Neural cell (in vitro differentiated cells): Measurements from ENCODE around the gene EPO.

ENCODE experiments used
- CTCF ChIP-seq: fragments of 450-650 bp; IDR thresholded peaks from 2 replicates; pipeline ENCODE4 v1.5.1; 2014; ENCODE audit warnings: antibody characterized with exemption, mild to moderate bottlenecking, moderate library complexity; ENCODE audit not compliant: poor library complexity, severe bottlenecking
- EP300 ChIP-seq: fragments of 450-650 bp; conservative IDR thresholded peaks from 2 replicates; pipeline ENCODE4 v1.6.1; 2014; ENCODE audit warnings: antibody characterized with exemption, mild to moderate bottlenecking, moderate library complexity; ENCODE audit not compliant: poor library complexity, severe bottlenecking
- EZH2 ChIP-seq: fragments of 200-600, 300-800 bp; shearing (Covaris generic), sonication (generic); IDR thresholded peaks from 2 replicates; pipeline ENCODE4 v1.6.1; 2014; ENCODE audit warnings: antibody characterized with exemption, low read length, borderline replicate concordance, mild to moderate bottlenecking; ENCODE audit not compliant: insufficient read depth, poor library complexity, severe bottlenecking
- POLR2AphosphoS5 ChIP-seq: IDR thresholded peaks from 2 replicates; pipeline ENCODE4 v1.6.1; 2012
- RAD21 ChIP-seq: fragments of 450-650 bp; conservative IDR thresholded peaks from 2 replicates; pipeline ENCODE4 v1.6.1; 2014; ENCODE audit warnings: antibody characterized with exemption, mild to moderate bottlenecking, moderate library complexity
- SMC3 ChIP-seq: fragments of 450-650 bp; conservative IDR thresholded peaks from 2 replicates; pipeline ENCODE4 v1.6.1; 2014; ENCODE audit warnings: antibody characterized with exemption, mild to moderate bottlenecking, moderate library complexity; ENCODE audit not compliant: poor library complexity
- TAF1 ChIP-seq: IDR thresholded peaks from 2 replicates; pipeline ENCODE4 v1.6.1; 2012; ENCODE audit warnings: low read depth
- TF ChIP-seq, protein P1 (sequence below): IDR thresholded peaks from 2 replicates; pipeline ENCODE4 v1.6.1; 2012; ENCODE audit warnings: borderline replicate concordance

DNA sequence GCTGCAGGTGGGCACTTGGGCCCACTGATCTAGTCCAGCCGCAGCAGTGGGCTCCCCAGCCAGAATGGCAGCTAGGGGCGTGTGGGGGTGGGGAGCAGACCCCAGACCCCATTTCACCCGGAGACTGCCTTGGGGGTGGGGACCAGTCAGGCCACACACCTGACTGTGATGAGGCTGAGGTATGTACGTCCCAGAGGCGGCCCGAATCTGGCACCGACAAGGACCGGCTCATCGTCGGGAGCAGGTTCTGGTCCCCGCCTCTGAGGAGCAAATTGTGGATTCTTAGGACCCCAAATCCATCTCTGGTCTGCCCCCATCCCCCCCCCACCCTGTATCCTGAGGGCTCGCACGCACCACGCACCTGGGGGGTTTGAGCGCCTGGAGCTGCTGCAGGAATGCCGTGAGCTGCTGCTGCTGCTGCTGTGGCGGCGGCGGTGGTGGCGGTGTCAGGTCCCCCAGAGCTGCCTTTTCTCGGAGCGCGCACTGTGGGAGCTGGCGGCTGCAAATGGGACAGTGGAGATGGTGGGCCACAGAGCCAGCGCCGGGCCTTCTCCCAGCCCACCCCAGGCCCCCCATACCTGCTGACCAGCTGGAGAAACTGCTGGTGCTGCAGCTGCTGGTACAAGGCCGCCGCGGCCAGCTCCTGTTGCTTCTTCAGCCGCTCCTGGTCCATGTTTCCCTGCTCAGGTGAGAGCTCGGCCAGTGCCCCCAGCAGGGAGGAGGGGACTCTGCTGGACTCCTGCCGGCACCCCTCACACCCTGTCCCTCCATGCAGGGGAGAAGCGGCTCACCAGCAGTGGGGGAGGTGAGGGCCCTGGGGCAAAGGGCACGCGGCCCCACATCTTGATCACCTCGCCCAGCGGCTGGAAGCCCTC is 36.4 kb upstream of the EPO start:
- TF ChIP-seq CTCF = no peak
- TF ChIP-seq, protein P1, sequence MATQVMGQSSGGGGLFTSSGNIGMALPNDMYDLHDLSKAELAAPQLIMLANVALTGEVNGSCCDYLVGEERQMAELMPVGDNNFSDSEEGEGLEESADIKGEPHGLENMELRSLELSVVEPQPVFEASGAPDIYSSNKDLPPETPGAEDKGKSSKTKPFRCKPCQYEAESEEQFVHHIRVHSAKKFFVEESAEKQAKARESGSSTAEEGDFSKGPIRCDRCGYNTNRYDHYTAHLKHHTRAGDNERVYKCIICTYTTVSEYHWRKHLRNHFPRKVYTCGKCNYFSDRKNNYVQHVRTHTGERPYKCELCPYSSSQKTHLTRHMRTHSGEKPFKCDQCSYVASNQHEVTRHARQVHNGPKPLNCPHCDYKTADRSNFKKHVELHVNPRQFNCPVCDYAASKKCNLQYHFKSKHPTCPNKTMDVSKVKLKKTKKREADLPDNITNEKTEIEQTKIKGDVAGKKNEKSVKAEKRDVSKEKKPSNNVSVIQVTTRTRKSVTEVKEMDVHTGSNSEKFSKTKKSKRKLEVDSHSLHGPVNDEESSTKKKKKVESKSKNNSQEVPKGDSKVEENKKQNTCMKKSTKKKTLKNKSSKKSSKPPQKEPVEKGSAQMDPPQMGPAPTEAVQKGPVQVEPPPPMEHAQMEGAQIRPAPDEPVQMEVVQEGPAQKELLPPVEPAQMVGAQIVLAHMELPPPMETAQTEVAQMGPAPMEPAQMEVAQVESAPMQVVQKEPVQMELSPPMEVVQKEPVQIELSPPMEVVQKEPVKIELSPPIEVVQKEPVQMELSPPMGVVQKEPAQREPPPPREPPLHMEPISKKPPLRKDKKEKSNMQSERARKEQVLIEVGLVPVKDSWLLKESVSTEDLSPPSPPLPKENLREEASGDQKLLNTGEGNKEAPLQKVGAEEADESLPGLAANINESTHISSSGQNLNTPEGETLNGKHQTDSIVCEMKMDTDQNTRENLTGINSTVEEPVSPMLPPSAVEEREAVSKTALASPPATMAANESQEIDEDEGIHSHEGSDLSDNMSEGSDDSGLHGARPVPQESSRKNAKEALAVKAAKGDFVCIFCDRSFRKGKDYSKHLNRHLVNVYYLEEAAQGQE = no peak
- TF ChIP-seq EP300 = no peak
- no peak for TF ChIP-seq EZH2
- TF ChIP-seq SMC3 = no peak
- TF ChIP-seq POLR2AphosphoS5 = no peak
- no peak for TF ChIP-seq TAF1
- TF ChIP-seq RAD21 = no peak
